Prostate gland (tissue), 2 donors: Measurements from ENCODE around the gene C20orf96.

Experiments
- POLR2A ChIP-seq: fragments of 450-650 bp; IDR thresholded peaks from one replicate; pipeline ENCODE4 v1.6.1; 2016; ENCODE audit warnings: antibody characterized with exemption, mild to moderate bottlenecking
- POLR2AphosphoS5 ChIP-seq: sonication (generic); formaldehyde crosslinking; IDR thresholded peaks from one replicate; pipeline ENCODE4 v1.6.1; 2017; ENCODE audit warnings: antibody characterized with exemption
- TF ChIP-seq, protein P1 (sequence below), 4 experiments: fragments of 200-600 bp in 2 of 4; fragments of 450-650 bp in 2 of 4; sonication (generic) in 2 of 4; IDR thresholded peaks; 1 replicate in 3 of 4; 2 replicates in 1 of 4; pipeline ENCODE4 v1.5.1; 2016 to 2019; ENCODE audit warnings: antibody characterized with exemption in 4 of 4, mild to moderate bottlenecking in 2 of 4, moderate library complexity in 2 of 4

DNA sequence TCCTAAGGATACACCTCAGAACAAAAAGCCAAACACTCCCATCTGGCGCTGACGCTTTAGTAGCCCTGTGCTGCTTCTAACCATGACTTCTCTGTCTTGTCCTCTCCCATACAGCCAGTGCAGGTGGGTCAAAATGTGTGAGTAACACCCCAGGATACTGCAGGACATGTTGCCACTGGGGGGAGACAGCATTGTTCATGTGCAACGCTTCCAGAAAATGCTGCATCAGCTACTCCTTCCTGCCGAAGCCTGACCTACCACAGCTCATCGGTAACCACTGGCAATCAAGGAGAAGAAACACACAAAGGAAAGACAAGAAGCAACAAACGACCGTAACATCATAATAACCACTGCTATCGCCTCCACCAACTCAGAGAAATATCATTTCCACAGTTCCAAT lies 31.6 kb downstream of the C20orf96 start:
- TF ChIP-seq POLR2A (no peak), POLR2AphosphoS5 (no peak)
- TF ChIP-seq, protein P1, sequence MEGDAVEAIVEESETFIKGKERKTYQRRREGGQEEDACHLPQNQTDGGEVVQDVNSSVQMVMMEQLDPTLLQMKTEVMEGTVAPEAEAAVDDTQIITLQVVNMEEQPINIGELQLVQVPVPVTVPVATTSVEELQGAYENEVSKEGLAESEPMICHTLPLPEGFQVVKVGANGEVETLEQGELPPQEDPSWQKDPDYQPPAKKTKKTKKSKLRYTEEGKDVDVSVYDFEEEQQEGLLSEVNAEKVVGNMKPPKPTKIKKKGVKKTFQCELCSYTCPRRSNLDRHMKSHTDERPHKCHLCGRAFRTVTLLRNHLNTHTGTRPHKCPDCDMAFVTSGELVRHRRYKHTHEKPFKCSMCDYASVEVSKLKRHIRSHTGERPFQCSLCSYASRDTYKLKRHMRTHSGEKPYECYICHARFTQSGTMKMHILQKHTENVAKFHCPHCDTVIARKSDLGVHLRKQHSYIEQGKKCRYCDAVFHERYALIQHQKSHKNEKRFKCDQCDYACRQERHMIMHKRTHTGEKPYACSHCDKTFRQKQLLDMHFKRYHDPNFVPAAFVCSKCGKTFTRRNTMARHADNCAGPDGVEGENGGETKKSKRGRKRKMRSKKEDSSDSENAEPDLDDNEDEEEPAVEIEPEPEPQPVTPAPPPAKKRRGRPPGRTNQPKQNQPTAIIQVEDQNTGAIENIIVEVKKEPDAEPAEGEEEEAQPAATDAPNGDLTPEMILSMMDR (IDR thresholded peaks at IDR 0.05), result no peak
